ENCODE measurements around the gene RFESD. TPM values are rescaled to one million over a fixed set of nuclear protein-coding genes. Genes with fewer than 3 reads are reported as not detected.

The RFESD gene
- total and polyA plus RNA-seq, 2 of the 4 experiments (the other 2 are of a cell fraction) = 1.5 to 2.7 TPM

- Histone ChIP-seq H4K5ac (ENCODE audit: low read depth, low read length) (no peak overlapping the region), H3K27me3 (ENCODE audit: control insufficient read depth, insufficient read depth, low read length) (no peaks in the 10 kb centered on the region), H3K27ac (ENCODE audit: insufficient read depth, low read length) (no peak overlapping the region), H4K91ac (ENCODE audit: insufficient read depth, low read depth, low read length) (no peak overlapping the region), H4K8ac (ENCODE audit: low read depth in 2 of 2, low read length in 2 of 2) (no peak overlapping the region), H3K9ac (ENCODE audit: low read depth, low read length) (no peak overlapping the region), H3K4me2 (ENCODE audit: low read depth, low read length) (no peak overlapping the region), H3K4ac (ENCODE audit: low read depth, low read length) (no peak overlapping the region), H3K4me1 (ENCODE audit: control insufficient read depth, insufficient read depth, low read length) (peaks cover 13% of the 10 kb centered on the region), H3K56ac (ENCODE audit: extremely low read depth, insufficient read depth, low read length) (no peak overlapping the region), H3K18ac (ENCODE audit: low read depth, low read length) (no peak overlapping the region), H3K79me1 (ENCODE audit: low read depth in 1 of 2, low read length in 2 of 2) (no peaks in the 10 kb centered on the region), H3K4me3 (ENCODE audit: insufficient read depth, low read depth, low read length) (no peak overlapping the region), H2AK9ac (replicated peaks; ENCODE audit: low read depth, low read length, poor library complexity) (no peak overlapping the region), H2BK20ac (ENCODE audit: low read depth, low read length) (no peak overlapping the region), H3K9me1 (ENCODE audit: insufficient read depth, low read length) (no peaks in the 10 kb centered on the region), H3K14ac (replicated peaks; ENCODE audit: low read depth, low read length) (no peak overlapping the region), H4K20me1 (ENCODE audit: insufficient read depth, low read length) (no peaks in the 10 kb centered on the region), H3K23ac (ENCODE audit: low read depth, low read length) (no peak overlapping the region), H2AFZ (replicated peaks; ENCODE audit: low read length, poor library complexity) (no peak overlapping the region), H2BK15ac (ENCODE audit: low read depth, low read length) (no peak overlapping the region), H2BK5ac (ENCODE audit: low read depth, low read length, poor library complexity, severe bottlenecking) (no peak overlapping the region), H2BK120ac (ENCODE audit: low read depth, low read length) (no peak overlapping the region; the same call in 1 of the 2 replicates), H3K9me3 (ENCODE audit: control insufficient read depth, insufficient read depth, low read length) (no peaks in the 10 kb centered on the region), H2AK5ac (ENCODE audit: low read depth, low read length) (no peak overlapping the region), H3K36me3 (ENCODE audit: control insufficient read depth, insufficient read depth, low read length) (no peaks in the 10 kb centered on the region)
- DNase-seq (no peak), ATAC-seq (ENCODE audit: low read depth) (no peak)
- no TSS peak for BruUV-seq (replicated peaks)
- ChIA-PET POLR2A (ENCODE audit: unreplicated experiment) (no interaction called here), CTCF (no interaction called here)
- TF ChIP-seq FOS (IDR thresholded peaks at IDR 0.05; ENCODE audit: low read depth, low read length) (no peak), USF2 (IDR thresholded peaks at IDR 0.05; ENCODE audit: low read depth, low read length) (no peak), MAZ (IDR thresholded peaks at IDR 0.05; ENCODE audit: borderline replicate concordance, low read depth, low read length) (no peak), SMC3 (IDR thresholded peaks at IDR 0.05; ENCODE audit: low read depth, low read length) (no peak), CEBPB (IDR thresholded peaks at IDR 0.05; ENCODE audit: low read depth, low read length) (no peak), MAFK (IDR thresholded peaks at IDR 0.05; ENCODE audit: low read depth, low read length) (no peak), RAD21 (IDR thresholded peaks at IDR 0.05; ENCODE audit: low read length) (no peak), CHD1 (IDR thresholded peaks at IDR 0.05; ENCODE audit: low read depth, low read length) (no peak), MXI1 (IDR thresholded peaks at IDR 0.05; ENCODE audit: borderline replicate concordance, low read depth, low read length) (no peak), RCOR1 (IDR thresholded peaks at IDR 0.05; ENCODE audit: insufficient replicate concordance, low read length) (no peak), POLR2A (IDR thresholded peaks at IDR 0.05; ENCODE audit: low read depth, low read length) (no peak), NFE2L2 (IDR thresholded peaks at IDR 0.05; ENCODE audit: low read depth, low read length) (no peak), BHLHE40 (IDR thresholded peaks at IDR 0.05; ENCODE audit: low read depth, low read length) (no peak), ELK1 (IDR thresholded peaks at IDR 0.05; ENCODE audit: borderline replicate concordance, low read depth, low read length) (no peak), RFX5 (IDR thresholded peaks at IDR 0.05; ENCODE audit: low read depth, low read length) (no peak)
- TF ChIP-seq, protein P1, sequence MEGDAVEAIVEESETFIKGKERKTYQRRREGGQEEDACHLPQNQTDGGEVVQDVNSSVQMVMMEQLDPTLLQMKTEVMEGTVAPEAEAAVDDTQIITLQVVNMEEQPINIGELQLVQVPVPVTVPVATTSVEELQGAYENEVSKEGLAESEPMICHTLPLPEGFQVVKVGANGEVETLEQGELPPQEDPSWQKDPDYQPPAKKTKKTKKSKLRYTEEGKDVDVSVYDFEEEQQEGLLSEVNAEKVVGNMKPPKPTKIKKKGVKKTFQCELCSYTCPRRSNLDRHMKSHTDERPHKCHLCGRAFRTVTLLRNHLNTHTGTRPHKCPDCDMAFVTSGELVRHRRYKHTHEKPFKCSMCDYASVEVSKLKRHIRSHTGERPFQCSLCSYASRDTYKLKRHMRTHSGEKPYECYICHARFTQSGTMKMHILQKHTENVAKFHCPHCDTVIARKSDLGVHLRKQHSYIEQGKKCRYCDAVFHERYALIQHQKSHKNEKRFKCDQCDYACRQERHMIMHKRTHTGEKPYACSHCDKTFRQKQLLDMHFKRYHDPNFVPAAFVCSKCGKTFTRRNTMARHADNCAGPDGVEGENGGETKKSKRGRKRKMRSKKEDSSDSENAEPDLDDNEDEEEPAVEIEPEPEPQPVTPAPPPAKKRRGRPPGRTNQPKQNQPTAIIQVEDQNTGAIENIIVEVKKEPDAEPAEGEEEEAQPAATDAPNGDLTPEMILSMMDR (conservative IDR thresholded peaks at IDR 0.05; ENCODE audit: low read depth, low read length) = no peak
- no CpG with 5 or more reads among the region's 2 CpGs for WGBS, 2 experiments (ENCODE audit: extremely low coverage in 2 of 2, insufficient read length in 1 of 2)
- in situ Hi-C loops (cut with MboI; ENCODE audit: low sequenced_read_pairs) (no loop called here), dilution Hi-C loops (cut with HindIII; ENCODE audit: low sequenced_read_pairs, unreplicated experiment) (no loop called here), intact Hi-C loops (cut with micrococcal nuclease) (no loop called here)
Observed at GRCh38 chr5:95624368-95624767, 22.2 kb upstream of the RFESD start.

Data from IMR-90 (cell line).